Sigmoid colon (tissue), 4 donors: ENCODE data around the gene VAV1.

ENCODE experiments used
- EP300 ChIP-seq, 4 donors: sonication (generic); formaldehyde crosslinking; IDR thresholded peaks; one replicate each; pipeline ENCODE4 v1.6.1; 2017; ENCODE audit warnings: antibody characterized with exemption in 4 of 4
- POLR2A ChIP-seq, 2 donors: fragments of 450-650 bp; IDR thresholded peaks; one replicate each; pipeline ENCODE4 v1.6.1; 2016; ENCODE audit warnings: antibody characterized with exemption in 2 of 2, mild to moderate bottlenecking in 2 of 2, moderate library complexity in 2 of 2
- TF ChIP-seq, protein P1 (sequence below), 4 experiments: fragments of 450-650 bp in 3 of 4; fragments of 200-600 bp in 1 of 4; IDR thresholded peaks; one replicate each; pipeline ENCODE4 v1.5.1; 2016 to 2019; ENCODE audit warnings: antibody characterized with exemption in 4 of 4, mild to moderate bottlenecking in 3 of 4, moderate library complexity in 2 of 4

DNA sequence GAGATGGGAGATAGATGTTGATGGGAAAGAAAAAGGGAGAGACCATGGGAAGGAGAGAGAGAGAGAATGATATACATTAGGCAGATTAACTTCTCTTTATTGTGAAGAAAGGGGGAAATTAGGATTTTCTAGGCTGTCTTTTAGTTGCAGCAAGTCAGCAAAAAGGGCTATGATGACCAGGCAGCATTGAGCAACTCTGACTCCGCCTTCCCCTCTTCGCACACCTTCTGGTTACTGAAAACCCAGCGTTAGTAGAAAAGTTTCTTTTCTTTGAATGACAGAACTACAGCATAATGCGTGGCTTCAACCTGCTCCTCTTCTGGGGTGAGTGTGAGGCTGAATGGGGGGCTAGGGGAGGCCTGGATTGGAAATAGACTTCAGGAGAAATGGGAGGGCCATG lies 114.8 kb downstream of the VAV1 start, which contains the start of gene ADGRE1:
- TF ChIP-seq, protein P1, sequence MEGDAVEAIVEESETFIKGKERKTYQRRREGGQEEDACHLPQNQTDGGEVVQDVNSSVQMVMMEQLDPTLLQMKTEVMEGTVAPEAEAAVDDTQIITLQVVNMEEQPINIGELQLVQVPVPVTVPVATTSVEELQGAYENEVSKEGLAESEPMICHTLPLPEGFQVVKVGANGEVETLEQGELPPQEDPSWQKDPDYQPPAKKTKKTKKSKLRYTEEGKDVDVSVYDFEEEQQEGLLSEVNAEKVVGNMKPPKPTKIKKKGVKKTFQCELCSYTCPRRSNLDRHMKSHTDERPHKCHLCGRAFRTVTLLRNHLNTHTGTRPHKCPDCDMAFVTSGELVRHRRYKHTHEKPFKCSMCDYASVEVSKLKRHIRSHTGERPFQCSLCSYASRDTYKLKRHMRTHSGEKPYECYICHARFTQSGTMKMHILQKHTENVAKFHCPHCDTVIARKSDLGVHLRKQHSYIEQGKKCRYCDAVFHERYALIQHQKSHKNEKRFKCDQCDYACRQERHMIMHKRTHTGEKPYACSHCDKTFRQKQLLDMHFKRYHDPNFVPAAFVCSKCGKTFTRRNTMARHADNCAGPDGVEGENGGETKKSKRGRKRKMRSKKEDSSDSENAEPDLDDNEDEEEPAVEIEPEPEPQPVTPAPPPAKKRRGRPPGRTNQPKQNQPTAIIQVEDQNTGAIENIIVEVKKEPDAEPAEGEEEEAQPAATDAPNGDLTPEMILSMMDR (IDR thresholded peaks at IDR 0.05), result no peak
- TF ChIP-seq POLR2A (IDR thresholded peaks at IDR 0.05) (no peak), EP300 (IDR thresholded peaks at IDR 0.05) (no peak)
